HG02840 (cell line): Measurements from ENCODE around the gene ANP32E.

Experiments
- ATAC-seq: cut with Tn5 transposase; IDR thresholded peaks from one replicate; pipeline ENCODE4 v1.9.1; 2021; ENCODE audit warnings: mild to moderate bottlenecking, moderate library complexity, moderate number of reproducible peaks; ENCODE audit not compliant: unreplicated experiment, low FRiP score

The ANP32E gene

GRCh38 chr1:150235852-150236613, at the start of gene ANP32E:
Gene ANP32E (minus strand): TSS chr1:150236112. CDS start chr1:150235786, 326 bp downstream.
- peak; percentile 89 for ATAC-seq

DNA sequence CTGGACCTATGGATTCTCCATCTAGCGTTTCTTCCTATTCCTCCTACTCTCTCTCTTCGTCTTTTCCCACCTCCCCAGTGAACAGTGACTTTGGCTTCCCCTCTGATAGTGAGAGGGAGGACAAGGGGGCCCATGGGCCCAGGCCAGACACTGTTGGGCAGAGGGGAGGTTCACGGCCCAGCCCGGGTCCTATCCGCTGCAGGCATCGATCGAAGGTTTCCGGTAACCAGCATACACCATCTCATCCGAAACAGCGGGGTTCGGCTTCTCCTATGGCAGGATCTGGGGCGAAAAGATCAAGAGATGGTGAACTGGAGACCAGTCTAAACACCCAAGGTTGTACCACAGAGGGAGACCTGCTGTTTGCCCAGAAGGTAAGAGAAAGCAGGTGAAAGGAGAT, 47.3 kb upstream of the ANP32E start:
- no peak for ATAC-seq

DNA sequence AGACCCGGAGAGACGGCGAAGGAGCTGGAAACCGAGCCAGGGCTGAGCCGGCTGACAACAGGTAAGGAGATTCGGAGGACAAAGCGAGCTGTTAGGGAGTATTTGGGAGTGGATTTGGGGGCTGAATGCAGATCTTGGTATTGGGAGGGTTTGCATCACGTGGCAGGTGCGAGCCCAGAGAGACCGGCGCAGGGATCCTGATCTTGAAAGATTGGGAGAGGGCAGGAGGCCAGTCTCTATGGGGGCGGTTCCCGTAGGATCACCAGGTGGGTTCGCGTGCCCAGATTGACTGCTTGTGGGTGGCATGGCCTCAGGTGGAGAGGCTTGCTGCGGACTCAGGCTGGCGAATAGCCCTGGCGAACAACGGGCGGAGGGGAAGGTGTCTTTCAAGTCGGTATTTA, 46.6 kb upstream of the ANP32E start:
- ATAC-seq, result no peak

DNA sequence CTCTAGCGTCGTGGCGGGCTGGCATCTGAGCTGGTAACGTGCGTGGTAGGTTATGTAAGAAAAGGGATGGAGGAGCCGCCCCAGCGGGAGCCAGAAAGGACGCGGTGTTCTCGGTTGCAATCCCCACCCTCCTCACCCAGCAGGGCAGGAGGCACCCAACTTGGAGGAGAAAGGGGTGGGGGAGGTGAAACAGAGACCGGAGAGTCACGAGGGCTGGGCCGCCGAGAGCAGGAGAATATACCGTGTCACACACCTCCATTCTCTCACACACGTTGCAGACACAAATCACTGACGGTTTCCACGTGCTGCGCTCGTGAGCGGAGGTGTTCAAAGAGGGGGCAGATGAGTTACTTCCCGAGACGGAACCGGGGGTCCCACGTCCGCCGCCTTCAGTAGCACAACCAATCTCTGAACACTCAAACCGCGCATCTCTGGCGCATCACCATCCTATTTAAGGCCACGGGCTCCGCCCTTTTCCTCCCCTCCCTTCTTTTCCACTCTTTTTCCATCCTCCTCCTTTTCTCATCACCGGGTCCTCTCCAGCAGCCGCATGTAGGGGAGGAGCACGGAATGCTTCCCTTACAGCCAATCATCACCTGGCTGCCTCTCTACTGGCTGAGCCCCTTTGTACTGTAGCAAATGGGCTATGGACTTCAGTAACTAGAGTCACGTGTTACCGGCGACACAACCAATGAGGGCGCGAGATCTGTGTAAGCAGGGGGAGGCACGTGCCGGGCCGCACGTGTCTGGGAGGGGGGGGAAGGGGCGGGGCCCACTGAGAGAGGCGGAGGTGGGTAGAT, 46.0 kb upstream of the ANP32E start, which contains the start of gene CIART:
CIART (plus strand) TSS at position 797 of the 800 bp plus-strand sequence. CDS start 714 bp downstream, outside the sequence.
- ATAC-seq, result peak; percentile 68

DNA sequence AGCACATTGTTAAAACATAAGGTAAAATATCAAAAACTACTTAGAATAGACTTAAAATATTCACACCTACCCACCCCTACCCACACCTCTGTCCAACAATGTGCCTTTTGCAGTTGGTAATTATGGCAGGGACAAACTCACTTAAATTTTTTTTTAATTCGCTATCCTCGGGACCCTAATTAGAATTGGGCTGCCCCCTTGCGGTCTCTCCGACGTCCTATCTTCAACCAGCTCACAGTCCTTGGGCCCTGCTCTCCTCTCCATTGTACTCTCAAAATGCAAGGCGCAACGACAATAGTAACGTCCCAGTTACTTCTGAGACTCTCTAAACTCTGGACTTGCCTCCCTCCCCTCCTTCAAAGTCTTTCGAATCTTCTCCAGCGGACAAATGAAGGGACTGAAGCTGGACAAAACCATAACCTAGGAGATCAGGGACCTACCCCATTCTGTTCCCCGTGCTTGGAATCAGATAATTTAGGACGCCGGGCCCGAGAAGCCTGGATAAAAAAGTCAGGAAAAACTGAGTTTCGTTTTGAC, 45.4 kb upstream of the ANP32E start:
- ATAC-seq, result no peak

DNA sequence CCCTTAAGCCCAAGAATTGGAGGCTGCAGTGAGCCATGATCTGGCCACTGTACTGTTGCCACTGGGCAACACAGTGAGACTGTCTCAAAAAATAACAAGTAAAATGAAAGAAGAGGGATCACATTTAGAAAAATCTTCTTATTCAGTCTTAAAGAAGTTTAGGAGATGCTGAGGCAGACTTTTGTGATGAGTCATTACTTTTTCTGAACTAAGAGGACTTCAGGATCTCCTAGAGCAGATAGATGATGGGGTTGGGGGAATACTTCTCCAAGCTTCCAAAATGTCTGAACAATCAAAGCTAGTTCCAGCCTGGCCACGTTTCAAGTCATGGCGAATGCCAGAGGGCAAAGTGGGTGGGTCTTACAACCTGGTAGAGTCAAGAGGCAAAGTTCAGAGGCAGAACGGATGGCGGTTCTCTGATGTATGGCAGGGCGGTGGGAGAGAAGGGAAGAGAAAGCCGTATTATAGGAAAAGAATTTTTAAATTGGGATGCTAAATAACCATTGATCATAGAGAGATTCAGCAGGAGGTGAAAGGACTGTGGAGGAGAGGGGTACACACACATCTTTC, 44.3 kb upstream of the ANP32E start:
- no peak for ATAC-seq

DNA sequence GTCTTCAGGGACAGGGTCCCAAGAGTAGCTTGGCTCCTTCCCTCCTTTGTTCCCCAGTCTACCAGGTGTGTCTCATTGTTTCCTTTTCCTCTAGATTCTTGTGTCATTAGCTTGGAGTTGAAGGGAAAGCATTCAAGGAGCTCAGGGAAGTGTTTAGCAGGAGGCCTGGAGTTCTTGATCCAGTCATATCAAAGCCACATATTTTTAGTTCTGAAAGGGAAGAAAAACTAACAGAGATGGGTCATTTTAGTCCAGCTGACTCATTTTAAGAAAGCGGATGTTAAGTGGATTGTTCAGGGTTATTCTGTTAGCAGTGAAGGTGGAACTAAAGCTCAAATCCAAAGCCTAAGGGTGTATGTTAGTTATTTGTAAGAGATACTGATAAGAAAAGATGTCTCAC, 37.4 kb upstream of the ANP32E start:
- no peak for ATAC-seq

GRCh38 chr1:150271291-150271959, 35.5 kb upstream of the ANP32E start:
- ATAC-seq, result no peak

- ATAC-seq, result no peak
These were observed 33.5 kb upstream of the ANP32E start for GRCh38 chr1:150269451-150269850.

GRCh38 chr1:150268705-150269403, 32.9 kb upstream of the ANP32E start, which contains the start of gene APH1A:
Gene APH1A (minus strand): TSS chr1:150269016. CDS start chr1:150268810, 206 bp downstream.
- ATAC-seq, result peak; percentile 82

DNA sequence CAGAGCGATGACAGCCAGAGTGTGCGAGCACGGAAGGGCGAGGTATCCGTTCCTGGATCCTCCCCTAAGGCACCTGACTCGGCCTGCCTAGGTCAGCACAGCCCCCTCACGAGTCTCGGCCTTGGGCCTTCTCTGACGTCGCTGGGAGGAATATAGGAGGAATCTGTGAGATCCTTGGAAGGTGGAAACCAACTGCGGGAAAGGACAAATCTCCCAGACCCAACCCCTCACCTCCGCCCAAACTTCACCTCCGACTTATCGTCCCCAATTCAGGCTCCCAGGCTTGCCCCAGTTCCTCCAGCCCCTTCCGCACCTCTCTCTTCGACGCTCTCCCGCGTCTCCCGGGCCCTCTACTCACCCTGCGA, 32.4 kb upstream of the ANP32E start:
- peak; percentile 17 for ATAC-seq

- ATAC-seq, result no peak
These were observed 32.0 kb upstream of the ANP32E start for GRCh38 chr1:150267896-150268295.

- ATAC-seq, result no peak
These were observed 27.6 kb upstream of the ANP32E start for GRCh38 chr1:150263549-150263948.

DNA sequence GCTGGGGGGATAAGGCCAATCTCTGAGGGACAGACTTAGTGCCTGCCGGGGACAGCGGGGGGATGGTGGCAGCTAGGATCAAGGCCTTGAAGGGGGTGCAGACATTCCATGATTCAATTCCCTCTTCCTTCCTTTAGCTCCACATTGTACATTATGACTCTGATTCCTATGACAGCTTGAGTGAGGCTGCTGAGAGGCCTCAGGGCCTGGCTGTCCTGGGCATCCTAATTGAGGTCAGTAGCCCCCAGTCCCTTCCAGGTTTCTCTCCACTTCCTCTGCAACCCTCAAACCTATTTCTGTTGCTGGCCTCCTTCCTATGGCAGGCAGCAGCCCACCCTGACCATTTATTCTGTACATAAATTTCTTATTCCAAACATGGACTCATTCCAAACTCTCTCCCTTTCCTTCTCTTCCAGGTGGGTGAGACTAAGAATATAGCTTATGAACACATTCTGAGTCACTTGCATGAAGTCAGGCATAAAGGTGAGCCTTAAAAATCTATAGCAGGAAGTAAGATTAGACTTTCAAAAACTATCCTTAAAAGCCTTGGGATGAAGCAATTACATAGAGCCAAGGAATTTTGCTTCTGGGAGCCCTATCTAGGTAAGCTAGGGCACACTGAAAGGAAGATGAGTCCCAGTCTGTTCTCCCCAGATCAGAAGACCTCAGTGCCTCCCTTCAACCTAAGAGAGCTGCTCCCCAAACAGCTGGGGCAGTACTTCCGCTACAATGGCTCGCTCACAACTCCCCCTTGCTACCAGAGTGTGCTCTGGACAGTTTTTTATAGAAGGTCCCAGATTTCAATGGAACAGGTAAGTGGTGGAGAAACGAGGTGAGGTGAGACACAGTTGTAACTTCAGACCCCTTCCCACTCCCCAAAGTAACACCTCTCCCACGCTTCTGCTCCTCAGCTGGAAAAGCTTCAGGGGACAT, 26.7 kb upstream of the ANP32E start:
- no peak for ATAC-seq

DNA sequence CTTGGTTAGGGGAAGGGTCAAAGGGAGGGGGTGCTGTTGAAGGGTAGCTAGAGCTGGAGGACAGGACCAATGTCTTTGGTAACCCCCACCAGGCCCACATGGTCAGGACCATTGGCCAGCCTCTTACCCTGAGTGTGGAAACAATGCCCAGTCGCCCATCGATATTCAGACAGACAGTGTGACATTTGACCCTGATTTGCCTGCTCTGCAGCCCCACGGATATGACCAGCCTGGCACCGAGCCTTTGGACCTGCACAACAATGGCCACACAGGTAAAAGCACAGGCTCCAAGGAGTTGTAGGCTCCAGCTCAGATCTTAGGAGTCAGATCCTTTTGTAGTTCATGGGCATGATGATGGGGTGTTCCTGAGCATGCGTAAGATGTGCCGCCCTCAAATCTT, 25.5 kb upstream of the ANP32E start:
- no peak for ATAC-seq

DNA sequence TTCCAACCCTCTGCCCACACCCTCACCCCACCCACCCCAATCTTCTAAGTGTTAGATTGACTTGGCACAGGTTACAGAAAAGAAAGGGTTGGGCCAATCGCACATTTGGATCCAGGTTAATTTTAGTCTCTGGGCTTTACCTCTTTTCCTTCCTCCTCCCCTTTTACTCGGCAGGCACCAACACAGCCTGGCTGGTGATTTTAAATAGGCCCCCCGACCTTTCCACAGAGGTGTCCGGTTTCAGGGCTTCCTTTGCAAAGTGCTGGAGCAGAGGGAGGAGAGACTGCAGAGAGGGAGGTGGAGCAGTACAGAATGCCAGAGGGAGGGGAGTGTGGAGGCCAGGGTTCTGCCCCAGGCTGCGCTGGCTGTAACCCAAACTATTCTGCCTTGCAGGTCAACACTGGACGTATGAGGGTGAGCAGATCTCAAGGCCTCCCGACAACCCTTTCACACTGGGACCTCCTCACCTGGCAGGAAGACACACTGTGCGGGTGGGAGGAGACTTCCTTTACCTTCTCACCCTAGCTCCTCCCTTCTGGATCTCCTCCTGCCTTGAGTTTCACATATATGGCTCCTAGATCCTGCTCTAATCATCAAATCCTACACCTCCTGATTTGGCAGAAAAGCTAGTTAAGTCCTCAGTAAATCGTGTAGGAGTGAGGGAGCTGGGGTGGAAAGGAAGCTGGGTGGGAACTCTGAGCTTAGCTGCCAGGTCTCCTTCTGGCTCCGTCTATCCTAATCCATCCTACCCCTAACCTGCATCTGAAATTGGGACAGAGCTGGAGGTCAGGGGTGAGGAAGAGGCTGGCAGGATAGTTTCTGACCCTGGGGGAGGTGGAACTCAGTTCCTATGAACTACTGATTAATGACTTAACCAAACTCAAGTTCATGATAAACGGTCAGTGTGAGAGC, 24.1 kb upstream of the ANP32E start:
- ATAC-seq, result no peak

DNA sequence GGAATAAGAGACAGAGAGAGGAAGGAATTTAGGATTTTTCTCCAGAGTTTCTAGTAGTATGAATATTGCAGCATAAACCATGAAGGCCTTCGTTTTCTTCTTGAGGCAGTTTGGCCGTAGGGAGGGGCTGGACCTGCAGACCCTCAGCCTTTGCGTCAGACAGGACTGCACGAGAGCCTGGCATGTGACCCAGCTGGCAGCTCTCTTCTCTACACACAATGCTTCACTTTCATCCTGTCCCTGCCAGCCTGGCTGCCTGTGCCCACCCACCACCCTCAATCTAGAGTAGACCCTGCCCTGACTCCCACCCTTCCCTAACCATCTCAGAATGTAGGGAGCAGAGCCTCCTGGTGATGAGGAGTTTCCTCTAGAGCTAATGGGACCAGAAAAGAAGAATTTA, 23.3 kb upstream of the ANP32E start:
- ATAC-seq, result no peak
